SK-N-MC (cell line): ENCODE results near the gene PROK2.

Experiments
- DNase-seq: peaks from one replicate; pipeline ENCODE4 v3.0.0-alpha.2; 2011; ENCODE audit warnings: low read depth, low spot score
- H3K27ac ChIP-seq: fragments of 200-600 bp; sonication (generic); 2 replicates; pipeline ENCODE4 v1.5.1; 2016; ENCODE audit warnings: mixed run types
- H3K36me3 ChIP-seq: fragments of 200-600 bp; sonication (generic); 2 replicates; pipeline ENCODE4 v1.6.1; 2017; ENCODE audit warnings: antibody characterized with exemption, low read length, mixed read lengths; ENCODE audit not compliant: insufficient read depth
- H3K4me3 ChIP-seq: fragments of 200-600 bp; sonication (generic); 2 replicates; pipeline ENCODE4 v1.5.1; 2016
- H3K9ac ChIP-seq: fragments of 200-600 bp; sonication (generic); 2 replicates; pipeline ENCODE4 v1.8.0; 2017; ENCODE audit warnings: mixed run types, mixed read lengths; ENCODE audit not compliant: insufficient read length
- H3K9me3 ChIP-seq: fragments of 200-600 bp; sonication (generic); 2 replicates; pipeline ENCODE4 v1.6.1; 2017; ENCODE audit warnings: low read depth, mild to moderate bottlenecking, antibody characterized with exemption, low read length, moderate library complexity, mixed read lengths
- EZH2 ChIP-seq: fragments of 200-600 bp; sonication (generic); IDR thresholded peaks from one replicate; pipeline ENCODE4 v1.6.1; 2017; ENCODE audit warnings: antibody characterized with exemption
- FOXP2 ChIP-seq: optimal IDR thresholded peaks from 2 replicates; pipeline ENCODE3; 2011; ENCODE audit warnings: mild to moderate bottlenecking, moderate library complexity; ENCODE audit not compliant: insufficient read depth; ENCODE audit errors: extremely low read length, control extremely low read depth
- POLR2AphosphoS5 ChIP-seq: IDR thresholded peaks from 2 replicates; pipeline ENCODE4 v1.6.1; 2012; ENCODE audit warnings: mild to moderate bottlenecking, low read depth, low read length, borderline replicate concordance

The PROK2 gene

DNA sequence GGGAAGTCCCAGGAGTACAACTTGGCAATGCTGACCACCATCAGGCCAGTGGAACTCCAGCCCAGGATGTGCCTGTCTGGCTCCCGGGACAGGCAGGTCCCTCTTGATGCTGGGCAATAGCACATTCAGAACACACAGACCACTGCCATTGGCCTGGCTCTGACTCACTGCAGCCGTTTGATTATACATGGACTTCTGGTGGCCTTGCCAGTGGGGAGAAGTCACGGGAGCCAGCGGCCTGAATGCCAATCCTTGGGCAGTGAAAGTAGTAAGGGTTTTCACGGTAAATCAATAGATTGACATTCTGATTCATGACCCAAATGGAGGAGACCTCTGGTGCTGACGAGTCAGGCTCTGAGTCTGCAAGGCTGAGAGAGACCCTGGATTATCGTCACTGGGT, 12.5 kb upstream of the PROK2 start:
- H3K9me3 ChIP-seq = no peaks in the 10 kb centered on the region
- TF ChIP-seq EZH2 = no peak
- TF ChIP-seq FOXP2 = no peak
- TF ChIP-seq POLR2AphosphoS5 = no peak
- H3K9ac ChIP-seq = no peak overlapping the region
- H3K27ac ChIP-seq = no peak overlapping the region
- H3K4me3 ChIP-seq = no peak overlapping the region
- no peak for DNase-seq
- H3K36me3 ChIP-seq = no peaks in the 10 kb centered on the region

DNA sequence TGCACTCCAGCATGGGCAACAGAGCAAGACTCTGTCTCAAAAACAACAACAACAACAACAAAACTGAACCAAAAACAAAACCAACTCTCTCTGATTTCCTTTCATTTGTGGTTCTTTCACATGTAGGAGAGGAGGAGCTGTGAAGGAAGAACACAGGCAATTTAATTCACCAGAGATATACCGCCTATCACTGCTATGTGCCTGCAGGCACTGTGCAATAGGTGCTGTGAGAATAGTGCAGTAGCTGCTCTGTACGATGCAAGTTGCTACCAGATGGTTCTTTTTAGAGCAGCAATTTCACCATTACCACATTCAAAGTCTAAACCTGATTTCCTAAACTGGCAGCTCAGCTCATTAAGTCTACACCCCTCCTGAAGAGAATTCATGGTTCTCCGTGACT, 11.3 kb upstream of the PROK2 start:
- Histone ChIP-seq H3K9me3 (no peaks in the 10 kb centered on the region), H3K9ac (no peak overlapping the region), H3K36me3 (no peaks in the 10 kb centered on the region), H3K27ac (peak overlapping the region; percentile 26; the same call in 1 of the 2 replicates), H3K4me3 (0 out of 2 replicates have a peak overlapping the region, but pooled peaks have one; percentile 1)
- TF ChIP-seq POLR2AphosphoS5 (no peak), FOXP2 (peak; percentile 22)
- DNase-seq = peak; percentile 44

DNA sequence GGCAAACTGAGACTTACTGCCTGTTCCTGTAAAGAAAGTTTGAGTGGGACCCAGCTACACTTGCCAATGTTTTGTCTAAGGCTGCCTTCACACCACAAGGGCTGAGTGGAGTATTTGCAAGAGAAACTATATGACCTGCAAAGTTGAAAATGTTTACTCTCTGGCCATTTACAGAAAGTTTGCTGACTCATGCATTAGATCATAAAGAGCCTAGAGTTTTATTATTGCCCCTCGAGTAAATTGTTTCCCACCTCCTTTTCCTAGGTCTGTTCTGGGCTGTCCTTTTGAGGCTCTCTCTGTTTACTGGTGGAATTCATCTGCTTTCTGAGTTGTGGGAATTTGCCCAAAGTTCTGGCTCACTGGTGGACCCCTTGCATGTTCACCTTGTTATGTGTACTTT, 6.7 kb upstream of the PROK2 start:
- Histone ChIP-seq H3K27ac (no peak overlapping the region), H3K36me3 (no peaks in the 10 kb centered on the region), H3K9ac (no peak overlapping the region), H3K4me3 (no peak overlapping the region), H3K9me3 (no peaks in the 10 kb centered on the region)
- TF ChIP-seq FOXP2 = no peak
- no peak for TF ChIP-seq POLR2AphosphoS5
- no peak for DNase-seq

DNA sequence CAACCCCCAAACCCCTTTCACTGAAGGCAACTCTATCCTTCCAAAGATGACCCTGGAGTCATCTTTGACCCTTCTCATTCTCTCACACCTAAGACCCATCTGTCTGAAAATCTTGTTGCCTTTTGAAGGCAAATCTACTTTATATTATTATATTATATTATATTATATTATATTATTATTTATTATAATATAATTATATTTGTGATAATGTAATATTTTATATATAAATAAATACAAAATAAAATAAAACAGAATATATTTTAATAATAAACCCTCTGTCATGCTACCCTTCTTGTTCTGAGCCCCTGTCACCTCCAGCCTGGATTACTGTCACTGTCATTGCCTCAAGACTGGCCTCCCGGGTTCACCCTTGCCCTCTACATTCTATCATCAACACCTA, 5.0 kb upstream of the PROK2 start:
- Histone ChIP-seq H3K9me3 (no peaks in the 10 kb centered on the region), H3K27ac (no peak overlapping the region), H3K9ac (no peak overlapping the region), H3K4me3 (no peak overlapping the region), H3K36me3 (no peaks in the 10 kb centered on the region)
- DNase-seq = no peak
- TF ChIP-seq FOXP2 (no peak), POLR2AphosphoS5 (no peak), EZH2 (no peak)

DNA sequence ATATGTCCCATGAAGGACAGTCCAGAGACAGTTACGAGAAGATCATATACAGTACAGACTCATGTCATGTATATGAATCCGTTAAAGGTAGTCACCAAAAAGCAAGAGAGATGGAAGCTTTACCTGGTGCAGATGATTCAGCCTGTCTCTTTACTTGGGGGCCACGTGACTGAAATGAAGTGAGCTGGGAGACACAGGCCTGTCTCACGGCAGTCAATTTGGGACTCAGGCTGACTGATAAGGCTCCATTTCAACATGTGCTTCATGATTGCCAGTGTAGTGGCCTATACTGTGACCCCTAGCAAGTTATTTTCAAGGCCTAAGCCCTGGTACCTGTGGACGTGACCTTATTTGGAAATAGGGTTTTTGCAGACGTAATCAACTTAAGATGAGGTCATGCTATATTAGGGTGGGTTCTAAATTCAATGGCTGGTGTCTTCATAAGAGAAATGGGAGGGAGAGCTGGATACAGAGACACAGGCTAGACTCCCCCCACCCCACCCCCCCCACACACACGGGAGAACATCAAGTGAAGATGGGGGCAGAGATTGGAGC, 3.0 kb upstream of the PROK2 start:
- H3K27ac ChIP-seq = no peak overlapping the region
- TF ChIP-seq POLR2AphosphoS5 (no peak), EZH2 (no peak), FOXP2 (no peak)
- H3K9ac ChIP-seq = no peak overlapping the region
- DNase-seq = no peak
- no peak overlapping the region for H3K4me3 ChIP-seq
- no peaks in the 10 kb centered on the region for H3K9me3 ChIP-seq
- H3K36me3 ChIP-seq = no peaks in the 10 kb centered on the region

DNA sequence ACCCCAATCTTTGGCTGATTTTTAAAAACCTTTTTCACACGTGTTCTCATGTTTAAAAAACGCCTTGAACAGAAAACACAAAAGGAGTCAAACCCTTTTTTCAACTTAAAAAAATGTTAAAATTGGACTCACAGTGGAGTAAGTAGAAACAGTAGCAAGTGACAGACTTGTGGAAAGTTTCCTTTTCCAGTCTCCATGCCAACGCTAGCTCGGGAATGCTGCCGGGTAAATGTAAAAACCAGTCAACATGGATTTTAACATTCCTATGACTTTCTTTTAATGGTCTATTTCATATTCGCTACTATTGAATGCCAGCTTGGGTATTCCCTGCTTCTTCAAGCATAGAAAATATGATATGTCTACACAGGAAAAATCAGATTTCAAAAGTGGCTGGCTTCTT, 1.6 kb upstream of the PROK2 start:
- H3K4me3 ChIP-seq = peak overlapping the region; percentile 9; the same call in 1 of the 2 replicates
- no peaks in the 10 kb centered on the region for H3K9me3 ChIP-seq
- TF ChIP-seq EZH2 (no peak), FOXP2 (no peak), POLR2AphosphoS5 (no peak)
- no peak for DNase-seq
- H3K27ac ChIP-seq = 0 out of 2 replicates have a peak overlapping the region, but pooled peaks have one; percentile 42
- H3K36me3 ChIP-seq = no peaks in the 10 kb centered on the region
- H3K9ac ChIP-seq = no peak overlapping the region

DNA sequence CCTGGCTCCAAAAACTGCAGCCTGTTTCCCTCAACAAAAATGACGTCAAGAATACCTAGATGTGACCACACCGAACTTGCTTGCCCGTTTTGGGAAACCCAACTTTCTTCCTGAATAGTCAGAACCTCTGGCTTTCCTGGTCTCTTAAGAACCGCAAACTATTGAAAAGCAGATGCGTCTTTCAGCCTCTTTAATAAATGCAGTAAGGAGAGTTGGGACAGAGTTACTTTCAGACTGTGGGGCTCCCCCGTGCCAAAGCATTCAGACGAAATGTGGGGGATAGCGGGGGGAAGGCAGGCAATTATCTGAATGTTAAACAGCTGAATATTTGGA, 1.2 kb upstream of the PROK2 start:
- DNase-seq = no peak
- Histone ChIP-seq H3K36me3 (no peaks in the 10 kb centered on the region), H3K27ac (0 out of 2 replicates have a peak overlapping the region, but pooled peaks have one; percentile 42), H3K9me3 (no peaks in the 10 kb centered on the region), H3K9ac (no peak overlapping the region), H3K4me3 (peak overlapping the region; percentile 9; the same call in 1 of the 2 replicates)
- TF ChIP-seq EZH2 (no peak), POLR2AphosphoS5 (no peak), FOXP2 (no peak)

DNA sequence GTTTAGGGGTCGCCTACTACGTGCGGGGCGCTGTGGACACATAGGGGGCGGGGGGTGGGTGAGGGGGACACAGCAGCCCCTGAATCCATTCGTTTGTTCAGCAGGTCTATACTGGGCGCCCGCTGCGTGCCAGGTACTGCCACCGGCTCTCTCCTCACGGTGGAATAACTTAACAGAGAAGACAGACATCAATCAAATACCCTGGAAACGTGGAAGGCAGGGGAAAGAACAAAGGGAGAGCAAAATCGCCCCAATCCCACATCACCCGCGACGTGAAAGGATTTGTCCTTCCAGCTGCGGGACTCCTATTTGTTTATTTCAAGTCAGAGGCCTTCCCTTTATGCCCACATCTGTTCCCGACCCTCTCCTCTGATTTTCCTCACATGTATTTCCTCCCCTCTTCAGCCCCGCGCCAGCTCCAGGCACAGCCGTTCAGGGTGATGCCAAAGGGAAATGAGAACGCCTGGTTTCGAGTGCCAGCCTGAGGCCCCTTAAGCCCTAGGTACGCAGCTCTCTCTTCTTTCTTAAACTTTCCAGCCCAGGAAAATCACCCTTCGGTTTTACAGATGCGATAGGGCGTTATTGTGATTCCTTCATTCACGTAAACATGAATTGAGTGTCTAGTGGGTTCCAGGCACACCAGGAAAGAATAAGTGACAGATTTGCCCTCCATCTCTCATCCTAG, 726 bp upstream of the PROK2 start:
- H3K36me3 ChIP-seq = no peaks in the 10 kb centered on the region
- no peak overlapping the region for H3K27ac ChIP-seq
- TF ChIP-seq FOXP2 (no peak), POLR2AphosphoS5 (no peak), EZH2 (no peak)
- no peaks in the 10 kb centered on the region for H3K9me3 ChIP-seq
- H3K4me3 ChIP-seq = peak overlapping the region; percentile 80
- H3K9ac ChIP-seq = peak overlapping the region; percentile 20
- no peak for DNase-seq

DNA sequence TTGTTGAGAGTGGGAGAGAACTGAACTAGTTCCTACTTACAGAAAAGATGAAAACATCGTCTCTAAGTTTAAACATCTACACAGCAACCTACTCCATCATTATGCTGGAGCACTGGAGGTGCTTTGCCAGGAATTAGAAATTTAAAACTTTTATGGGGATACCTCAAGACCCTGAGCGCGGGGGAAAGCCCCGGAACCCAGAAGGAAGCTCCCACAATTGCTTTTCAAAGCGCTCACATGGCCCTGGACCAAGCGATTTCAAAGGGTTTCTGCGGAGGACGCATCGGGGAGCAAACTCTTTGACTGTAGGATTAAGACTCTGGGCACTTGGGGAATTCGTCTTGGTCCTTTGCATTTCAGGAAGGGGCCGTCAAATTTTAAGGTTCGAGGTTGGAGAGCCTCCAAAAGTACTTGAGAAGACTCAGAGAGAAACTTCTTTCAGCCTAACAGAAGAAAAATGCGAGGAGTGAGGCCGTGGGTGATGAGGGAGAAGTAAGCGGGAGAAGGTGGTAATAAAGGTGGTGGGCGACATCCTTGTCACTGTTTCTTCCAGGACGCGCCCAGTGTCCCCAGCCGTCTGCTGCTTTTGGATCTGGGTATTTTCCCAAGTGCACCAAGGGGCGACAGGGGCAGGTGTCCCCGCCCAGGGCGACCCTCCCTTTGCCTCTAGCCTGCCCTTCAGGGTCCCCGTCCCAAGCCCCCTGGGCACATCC, 591 bp downstream of the PROK2 start:
- DNase-seq = no peak
- no peak overlapping the region for H3K27ac ChIP-seq

More for the DNA sequence above, 591 bp downstream of the PROK2 start:
- H3K9ac ChIP-seq = peak overlapping the region; percentile 64
- TF ChIP-seq EZH2 (no peak), FOXP2 (no peak), POLR2AphosphoS5 (no peak)
- no peaks in the 10 kb centered on the region for H3K9me3 ChIP-seq
- no peaks in the 10 kb centered on the region for H3K36me3 ChIP-seq
- H3K4me3 ChIP-seq = peak overlapping the region; percentile 80
